Ovary (tissue), 9 donors: ENCODE measurements around the gene LUZP2. TPM values are rescaled to one million over a fixed set of nuclear protein-coding genes. Genes with fewer than 3 reads are reported as not detected.

Experiments
- DNase-seq, 5 donors: peaks; one replicate each; pipeline ENCODE4 v3.0.0-alpha.2; 2019 to 2020
- H3K27ac ChIP-seq, 2 donors: fragments of 200-600 bp; one replicate each; pipeline versions ENCODE4 v1.5.1 to v1.8.0; 2019 to 2022
- H3K27me3 ChIP-seq: fragments of 200-600 bp; one replicate; pipeline ENCODE4 v1.8.0; 2022
- H3K36me3 ChIP-seq: fragments of 200-600 bp; sonication (generic); one replicate; pipeline ENCODE4 v1.5.1; 2019
- H3K4me1 ChIP-seq: one replicate; pipeline ENCODE4 v1.8.1; 2013; ENCODE audit warnings: mild to moderate bottlenecking, moderate library complexity; ENCODE audit not compliant: insufficient read depth
- H3K4me3 ChIP-seq: fragments of 200-600 bp; sonication (generic); one replicate; pipeline ENCODE4 v1.5.1; 2017
- H3K9me3 ChIP-seq, 2 donors: fragments of 200-600 bp in 1 of 2; sonication (generic) in 1 of 2; one replicate each; pipeline versions ENCODE4 v1.5.1 to v1.8.1; 2013 to 2019; ENCODE audit warnings: mild to moderate bottlenecking in 1 of 2, moderate library complexity in 1 of 2
- CTCF ChIP-seq, 3 donors: fragments of 450-650 bp in 2 of 3; fragments of 200-600 bp in 1 of 3; IDR thresholded peaks; one replicate each; pipeline versions ENCODE4 v1.5.1 to v1.8.0; 2016 to 2022; ENCODE audit warnings: antibody characterized with exemption in 3 of 3, mild to moderate bottlenecking in 1 of 3
- EP300 ChIP-seq: sonication (generic); formaldehyde crosslinking; IDR thresholded peaks from one replicate; pipeline ENCODE4 v1.6.1; 2017; ENCODE audit warnings: antibody characterized with exemption
- POLR2A ChIP-seq: fragments of 450-650 bp; IDR thresholded peaks from one replicate; pipeline ENCODE4 v1.6.1; 2017; ENCODE audit warnings: antibody characterized with exemption, mild to moderate bottlenecking, moderate library complexity
- WGBS, 3 donors: extraction: QIAGEN DNeasy Blood & Tissue Kit in 1 of 3; methylation state at CpG; one replicate each; pipeline versions ENCODE4 v1.1.5 to v1.1.7; 2013 to 2017; 5-methylcytosine and 5-hydroxymethylcytosine counted together
- intact Hi-C, 4 donors: fragments of 100-400 bp; cut with DNase I; formaldehyde crosslinking; loops; one replicate each; pipeline versions ENCODE4 v1.11.0 to v1.15.1; 2022 to 2023
- polyA plus RNA-seq, 2 donors: library from polyadenylated mRNA; stranded (reverse); fragments of 200-250 nt in 1 of 2; fragments of 350-450 nt in 1 of 2; fragmentation: Illumina TruSeq in 1 of 2; extraction: RNeasy Lipid Tissue Mini Kit (QIAGEN cat#74804) in 1 of 2; gene quantifications; one replicate each; pipeline ENCODE4 v1.2.3, GENCODE V29; 2013 to 2014
- total RNA-seq, 7 donors: library from RNA; depleted of rRNA in 2 of 7; stranded (reverse); fragments of >200 nt in 2 of 7; fragmentation: NEBNext Ultra II Directional in 3 of 7; extraction: Animal tissue kit (Norgen Biotek cat#: 25700) in 3 of 7; gene quantifications; one replicate each; pipeline versions ENCODE4 v1.1.0 to v1.2.4, GENCODE V29; 2016 to 2023
- donor health status: DM: no; HTN: no; CAD: no; lungs with moderate emphysema.
- donor health status: DM: no; HTN: no; CAD: no.
- donor health status: Bipolar disorder and iron deficiency.
- donor health status: DM: yes; HTN: yes; CAD: no.
- donor health status: DM: no; HTN: no; CAD: no.
- donor health status: DM: yes; HTN: yes; CAD: no.

The LUZP2 gene
- total and polyA plus RNA-seq, 9 donors = 0.04 to 0.23 (median 0.07) TPM; not detected in 6

DNA sequence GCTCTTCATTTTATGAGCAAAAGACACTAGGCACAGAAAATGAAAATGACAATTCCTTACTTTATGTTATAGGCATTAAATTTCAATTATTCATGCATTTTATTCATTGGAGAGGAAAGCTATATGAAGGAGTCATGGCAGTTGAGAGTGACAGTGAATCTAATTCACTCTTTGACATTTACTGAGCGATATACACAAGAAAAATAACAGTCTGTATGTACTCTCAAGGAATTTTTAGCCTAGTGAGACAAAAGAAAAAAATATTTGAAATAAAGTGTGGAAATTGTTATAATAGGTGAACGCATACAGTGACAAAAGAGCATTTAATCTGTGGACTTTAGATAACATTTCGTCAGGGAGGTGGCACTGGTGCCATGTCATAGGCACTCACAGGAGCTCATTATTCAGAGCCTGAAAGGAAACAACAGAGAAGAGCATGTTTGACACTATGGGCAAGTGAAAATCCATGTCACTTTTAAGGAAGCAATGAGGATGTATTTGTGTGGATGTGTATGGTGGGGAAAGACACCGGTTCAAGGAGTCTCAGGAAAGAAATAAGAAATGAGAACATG is 323.1 kb downstream of the LUZP2 start:
- H3K36me3 ChIP-seq = no peaks in the 10 kb centered on the region
- TF ChIP-seq POLR2A (no peak), EP300 (no peak), CTCF (IDR thresholded peaks at IDR 0.05) (no peak)
- H3K4me1 ChIP-seq = no peaks in the 10 kb centered on the region
- DNase-seq = no peak
- no peak overlapping the region for H3K27ac ChIP-seq
- no peak overlapping the region for H3K4me3 ChIP-seq
- WGBS, 3 donors = 64 to 70% (median 66%) methylated on average over 4 of the region's 4 CpGs
- intact Hi-C loops = no loop called here
- no peaks in the 10 kb centered on the region for H3K9me3 ChIP-seq
- H3K27me3 ChIP-seq = no peaks in the 10 kb centered on the region

GRCh38 chr11:24820541-24820940 is 323.7 kb downstream of the LUZP2 start:
- no peak for DNase-seq
- WGBS, 3 donors = 42 to 96% (median 49%) methylated on average over 1 of the region's 1 CpG
- Histone ChIP-seq H3K27me3 (no peaks in the 10 kb centered on the region), H3K36me3 (no peaks in the 10 kb centered on the region), H3K4me1 (no peaks in the 10 kb centered on the region), H3K9me3 (no peaks in the 10 kb centered on the region), H3K4me3 (no peak overlapping the region), H3K27ac (no peak overlapping the region)
- intact Hi-C loops = no loop called here
- TF ChIP-seq EP300 = no peak

DNA sequence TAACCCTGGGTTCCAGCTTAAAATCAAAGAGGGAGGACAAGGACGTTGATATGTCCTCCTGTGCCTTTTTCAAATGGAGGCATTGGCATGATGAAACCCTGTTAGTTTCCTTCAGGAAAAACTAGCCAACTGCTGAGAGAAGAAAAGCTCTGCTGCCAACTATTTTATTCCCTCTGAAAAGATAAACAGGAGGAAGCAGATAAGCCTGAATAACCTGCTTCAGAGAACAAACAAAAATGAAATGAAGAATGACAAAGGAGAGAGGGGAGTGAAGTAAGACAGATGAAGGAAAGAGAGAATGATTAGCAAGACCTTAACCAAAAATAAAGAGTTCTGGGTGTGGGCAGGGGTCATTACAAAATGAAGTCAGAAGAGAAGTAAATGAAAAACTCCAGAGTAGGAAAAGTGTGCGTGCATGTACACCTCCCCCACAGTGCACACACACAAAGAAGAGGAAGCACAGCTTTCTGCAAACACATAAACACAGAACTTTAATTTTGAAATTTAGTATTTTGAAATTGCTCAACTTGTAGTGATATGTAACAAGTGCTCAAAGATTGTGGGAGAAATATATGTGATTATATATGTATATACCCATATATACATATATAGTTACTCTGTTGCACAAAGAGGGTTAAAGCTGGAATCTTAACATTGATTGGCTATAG is 332.2 kb downstream of the LUZP2 start:
- Histone ChIP-seq H3K27me3 (no peaks in the 10 kb centered on the region), H3K4me1 (no peaks in the 10 kb centered on the region), H3K9me3 (no peaks in the 10 kb centered on the region), H3K27ac (no peak overlapping the region), H3K36me3 (no peaks in the 10 kb centered on the region), H3K4me3 (no peak overlapping the region)
- no peak for TF ChIP-seq POLR2A
- TF ChIP-seq EP300 = no peak
- no peak for TF ChIP-seq CTCF (IDR thresholded peaks at IDR 0.05)
- 18 to 35% (median 29%) methylated on average over 2 of the region's 2 CpGs for WGBS, 3 donors
- no peak for DNase-seq
- intact Hi-C loops = no loop called here

DNA sequence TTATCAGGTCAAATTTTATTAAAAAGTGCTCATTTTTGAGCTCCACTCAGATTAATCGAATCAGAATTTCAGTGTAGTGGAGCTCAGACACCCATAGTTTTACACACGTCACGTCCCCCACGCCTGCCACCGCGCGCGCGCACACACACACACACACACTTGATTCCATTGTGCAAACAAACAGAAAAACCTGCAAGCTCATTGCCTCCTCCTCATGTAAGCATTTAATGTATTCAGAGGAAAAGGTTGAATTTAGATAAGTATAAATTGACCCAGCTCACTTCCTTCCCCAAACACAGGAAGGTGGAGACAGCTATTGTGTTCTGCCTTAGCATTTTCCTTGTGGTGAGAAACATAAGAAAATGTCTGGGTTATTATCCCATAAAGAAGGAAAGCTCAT is 336.7 kb downstream of the LUZP2 start:
- Histone ChIP-seq H3K4me1 (no peaks in the 10 kb centered on the region), H3K27me3 (no peaks in the 10 kb centered on the region), H3K4me3 (no peak overlapping the region), H3K9me3 (no peaks in the 10 kb centered on the region), H3K27ac (no peak overlapping the region), H3K36me3 (no peaks in the 10 kb centered on the region)
- no peak for DNase-seq
- WGBS, 3 donors = 63 to 69% (median 68%) methylated on average over 9 of the region's 9 CpGs
- intact Hi-C loops = no loop called here
- no peak for TF ChIP-seq CTCF (IDR thresholded peaks at IDR 0.05)
- TF ChIP-seq EP300 = no peak
- no peak for TF ChIP-seq POLR2A

DNA sequence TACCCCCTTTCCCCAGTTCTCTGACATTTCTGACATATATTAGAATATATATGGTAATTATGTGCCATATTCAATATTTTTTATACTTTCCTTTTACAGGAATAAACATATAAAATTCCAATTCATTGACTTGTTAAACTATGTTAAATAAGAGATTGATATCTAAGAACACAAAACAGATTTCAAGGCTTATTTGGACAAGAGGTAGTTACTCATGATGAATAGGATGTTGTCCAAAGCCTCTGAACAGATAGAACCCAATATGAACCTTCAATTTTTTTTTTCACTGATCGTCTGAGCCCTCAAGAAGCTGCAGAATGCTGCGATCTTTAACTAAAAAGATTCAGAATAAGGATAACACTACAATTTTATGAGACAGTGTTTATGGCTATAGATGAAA is 340.3 kb downstream of the LUZP2 start:
- no peak for DNase-seq
- no peaks in the 10 kb centered on the region for H3K4me1 ChIP-seq
- no peak overlapping the region for H3K4me3 ChIP-seq
- no peaks in the 10 kb centered on the region for H3K36me3 ChIP-seq
- H3K27ac ChIP-seq = no peak overlapping the region
- no peak for TF ChIP-seq POLR2A
- no peak for TF ChIP-seq EP300
- no peak for TF ChIP-seq CTCF (IDR thresholded peaks at IDR 0.05)
- no peaks in the 10 kb centered on the region for H3K27me3 ChIP-seq
- WGBS, 3 donors = 60 to 76% (median 76%) methylated on average over 2 of the region's 2 CpGs
- H3K9me3 ChIP-seq = no peaks in the 10 kb centered on the region
- intact Hi-C loops = no loop called here
